Measurements from ENCODE around the gene KLHL22.
"Not testable (repeated sequence)": the region's sequence is repeated elsewhere in the genome, so short reads cannot be mapped to it uniquely, and the experiment has no call there.

The KLHL22 gene

GRCh38 chr22:20415241-20415640 is 80.4 kb downstream of the KLHL22 start:
- DNase-seq, result not testable (repeated sequence)

- no peak for DNase-seq
These were observed 81.1 kb downstream of the KLHL22 start for GRCh38 chr22:20414450-20414849.

- DNase-seq, result no peak
These were observed 81.5 kb downstream of the KLHL22 start for GRCh38 chr22:20414059-20414440.

- no peak for DNase-seq
These were observed 82.2 kb downstream of the KLHL22 start for GRCh38 chr22:20413217-20414058.

GRCh38 chr22:20412474-20413216 is 83.0 kb downstream of the KLHL22 start:
- DNase-seq, result no peak

- not testable (repeated sequence) for DNase-seq
These were observed 86.2 kb downstream of the KLHL22 start for GRCh38 chr22:20409385-20409784.

GRCh38 chr22:20408891-20409290 is 86.7 kb downstream of the KLHL22 start:
- DNase-seq, result no peak

GRCh38 chr22:20407829-20408228 is 87.8 kb downstream of the KLHL22 start:
- DNase-seq, result no peak

GRCh38 chr22:20406686-20407408 is 88.7 kb downstream of the KLHL22 start:
- no peak for DNase-seq

- no peak for DNase-seq
These were observed 89.5 kb downstream of the KLHL22 start for GRCh38 chr22:20405931-20406685.

GRCh38 chr22:20405291-20405930 is 90.2 kb downstream of the KLHL22 start:
- DNase-seq, result no peak

- DNase-seq, result no peak
These were observed 90.7 kb downstream of the KLHL22 start for GRCh38 chr22:20404881-20405280.

GRCh38 chr22:20403779-20404140 is 91.8 kb downstream of the KLHL22 start:
- DNase-seq, result no peak

- DNase-seq, result no peak
These were observed 92.4 kb downstream of the KLHL22 start for GRCh38 chr22:20402960-20403778.

GRCh38 chr22:20401376-20402014 is 94.1 kb downstream of the KLHL22 start:
- DNase-seq, result no peak

- no peak for DNase-seq
These were observed 94.8 kb downstream of the KLHL22 start for GRCh38 chr22:20400606-20401375.

GRCh38 chr22:20399866-20400605 is 95.6 kb downstream of the KLHL22 start:
- DNase-seq, result no peak

GRCh38 chr22:20398420-20398819 is 97.2 kb downstream of the KLHL22 start:
- DNase-seq, result no peak

GRCh38 chr22:20397498-20397897 is 98.1 kb downstream of the KLHL22 start:
- no peak for DNase-seq
